ENCODE results near the gene PHYKPL. TPM values are rescaled to one million over a fixed set of nuclear protein-coding genes. Genes with fewer than 3 reads are reported as not detected.
A peak's percentile ranks its signal among the peaks of the same experiment; 100 is the strongest.

The PHYKPL gene
- total and polyA plus RNA-seq, 2 of the 8 experiments (the other 6 are each of a cell fraction or from before 2014, with no cell fraction given): 25.1 to 32.1 TPM

GRCh38 chr5:178206166-178207101, 26.2 kb downstream of the PHYKPL start (continued):
- TF ChIP-seq BRCA1 (IDR thresholded peaks at IDR 0.05; ENCODE audit: low read depth, low read length) (no peak), BACH1 (IDR thresholded peaks at IDR 0.05; ENCODE audit: low read length) (no peak), SIRT6 (IDR thresholded peaks at IDR 0.05; ENCODE audit: low read length) (no peak), TAF7 (optimal IDR thresholded peaks at IDR 0.05; ENCODE audit: borderline replicate concordance, low read depth, low read length) (no peak), SAP30 (IDR thresholded peaks at IDR 0.05; ENCODE audit: insufficient read depth, insufficient replicate concordance, low read length) (peak; percentile 21), KDM1A (IDR thresholded peaks at IDR 0.05; ENCODE audit: borderline replicate concordance, low read length) (no peak), CBX8 (IDR thresholded peaks at IDR 0.05; ENCODE audit: borderline replicate concordance, low read depth, low read length) (no peak), CHD2 (IDR thresholded peaks at IDR 0.05; ENCODE audit: low read length) (no peak), GABPA (IDR thresholded peaks at IDR 0.05; ENCODE audit: borderline replicate concordance, insufficient read depth, low read length) (no peak), HDAC6 (IDR thresholded peaks at IDR 0.05; ENCODE audit: low read depth, low read length) (no peak)
